ENCODE data around the gene PARP15.

PARP15 gene

DNA sequence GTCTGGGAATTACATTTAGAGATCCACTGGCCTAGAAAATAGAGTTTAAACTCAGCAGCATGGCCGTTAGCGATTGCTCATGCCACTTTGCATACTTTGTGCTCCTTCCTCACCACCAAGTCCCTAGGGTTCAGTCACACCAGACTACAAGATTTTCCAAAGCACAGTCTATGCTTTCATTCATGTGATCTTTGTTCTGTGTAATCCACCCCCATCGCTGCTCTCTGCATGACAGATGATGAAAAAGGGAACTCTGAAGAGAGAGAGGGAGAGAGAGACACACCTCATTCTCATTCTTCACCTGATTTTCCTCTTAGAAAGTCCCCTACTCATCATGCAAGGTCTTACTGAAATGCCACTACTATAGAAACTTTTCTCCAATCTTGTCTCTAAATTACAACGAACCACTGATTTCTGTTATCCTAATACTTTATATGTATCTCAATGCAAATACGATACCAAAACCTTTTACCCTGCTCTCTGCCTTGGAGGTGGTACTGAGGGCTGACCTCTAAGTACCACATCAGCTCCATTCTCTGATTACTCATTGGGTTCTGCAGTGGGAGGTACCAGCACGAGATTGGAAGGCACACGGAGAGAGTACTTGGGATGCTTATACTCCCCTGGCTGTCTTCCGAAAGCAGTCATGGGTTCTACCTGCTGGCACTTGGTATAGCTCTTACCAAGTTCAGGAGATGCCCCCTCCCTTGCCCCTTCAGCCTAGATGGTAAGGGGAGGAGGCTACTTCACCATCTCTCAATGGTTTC, 1.1 kb upstream of the PARP15 start:
- no peak for DNase-seq

DNA sequence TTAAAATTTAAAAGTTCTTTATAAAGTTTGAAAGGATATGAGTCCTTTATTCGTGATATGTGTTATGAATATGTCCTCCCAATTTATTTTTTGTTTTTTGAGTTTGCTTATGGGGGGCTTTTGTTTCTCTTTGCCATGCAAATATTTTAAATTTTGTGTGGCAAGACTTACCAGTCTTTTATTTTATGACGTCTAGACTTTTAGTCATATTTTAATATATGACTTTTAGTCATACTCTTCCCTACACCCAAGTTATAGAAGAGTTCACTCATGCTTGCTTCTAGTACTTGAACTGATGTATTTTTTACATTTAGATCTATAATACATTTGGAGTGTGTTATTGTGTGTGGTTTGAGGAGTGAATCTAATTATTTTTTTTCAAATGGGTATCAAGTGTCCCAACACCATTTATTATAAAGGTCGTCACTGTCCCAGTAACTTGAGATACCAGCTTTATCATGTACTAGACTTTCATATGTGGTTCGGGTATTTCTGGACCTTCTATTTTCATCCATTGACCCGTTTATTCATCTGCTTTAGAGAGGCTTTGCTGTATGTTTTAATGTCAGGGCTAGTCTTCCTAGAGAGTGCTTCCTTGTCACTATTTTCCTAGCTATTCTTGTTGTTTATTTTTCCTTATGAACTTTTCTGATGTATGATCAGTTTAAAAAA, 755 bp downstream of the PARP15 start:
- DNase-seq: no peak

DNA sequence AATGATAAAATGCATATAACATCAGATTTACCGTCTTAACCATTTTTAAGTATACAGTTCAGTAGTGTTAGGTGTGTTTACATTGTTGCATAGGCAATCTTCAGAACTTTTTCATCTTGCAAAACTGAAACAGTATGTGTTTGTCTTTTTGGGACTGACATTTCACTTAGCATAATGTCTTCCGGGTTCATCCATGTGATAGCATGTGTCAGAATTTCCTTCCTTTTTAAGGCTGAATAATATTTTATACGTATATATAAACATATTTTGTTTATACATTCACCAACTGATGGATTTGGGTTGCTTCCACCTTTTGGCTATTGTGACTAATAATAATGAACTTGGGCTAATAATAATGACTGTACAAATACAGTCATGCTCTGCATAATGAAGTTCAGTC, 3.0 kb downstream of the PARP15 start:
- no peak for DNase-seq

DNA sequence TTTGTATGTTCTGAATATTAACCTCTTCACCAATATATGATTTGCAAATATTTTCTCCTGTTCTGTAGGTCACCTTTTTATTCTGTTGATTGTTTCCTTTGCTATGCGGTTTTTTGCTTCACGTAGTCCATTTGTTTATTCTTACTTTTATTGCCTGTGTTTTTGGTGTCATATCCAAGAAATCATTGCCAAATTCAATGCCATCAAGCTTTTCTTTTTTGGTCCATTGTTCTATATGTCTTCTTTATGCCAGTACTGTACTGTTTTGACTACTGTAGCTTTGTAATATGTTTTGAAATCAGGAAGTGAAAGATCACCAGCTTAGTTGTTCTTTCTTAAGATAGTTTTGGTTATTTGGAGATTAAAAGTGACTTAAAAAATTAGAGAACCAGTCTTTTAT, 4.2 kb downstream of the PARP15 start:
- DNase-seq: no peak

DNA sequence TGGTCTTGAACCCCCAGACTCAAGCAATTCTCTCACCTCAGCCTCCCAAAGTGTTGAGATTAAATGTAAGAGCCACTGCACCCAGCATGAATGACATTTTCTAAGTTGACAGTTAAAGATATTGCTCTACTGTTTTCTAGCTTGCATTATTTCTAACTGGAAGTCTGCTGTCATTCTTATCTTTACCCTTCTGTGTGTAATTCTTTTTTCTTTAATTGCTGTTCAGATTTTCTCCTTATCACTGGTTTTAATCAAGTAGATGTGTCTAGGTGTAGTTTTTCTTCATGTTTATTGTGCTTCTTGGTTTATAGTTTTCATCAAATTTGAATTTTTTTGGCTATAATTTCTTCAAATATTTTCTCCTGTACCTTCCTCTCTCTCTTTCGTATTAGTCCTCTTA, 4.9 kb downstream of the PARP15 start:
- DNase-seq: no peak

DNA sequence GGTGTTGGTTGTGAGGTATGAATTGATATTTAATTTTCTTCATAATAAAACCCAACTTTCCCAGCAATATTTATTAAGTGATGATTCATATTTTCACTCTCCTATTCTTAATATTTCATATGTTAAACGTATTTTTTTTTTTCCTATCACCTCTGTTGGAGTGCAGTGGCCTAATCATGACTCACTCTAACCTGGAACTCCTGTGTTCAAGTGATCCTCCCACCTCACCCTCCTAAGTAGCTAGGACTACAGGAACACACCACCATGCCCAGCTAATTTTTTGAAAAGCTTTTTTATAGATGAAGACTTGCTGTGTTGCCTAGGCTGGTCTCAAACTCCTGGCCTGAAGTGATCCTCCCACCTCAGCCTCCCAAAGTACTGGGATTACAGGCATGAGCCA, 8.6 kb downstream of the PARP15 start:
- DNase-seq: no peak

DNA sequence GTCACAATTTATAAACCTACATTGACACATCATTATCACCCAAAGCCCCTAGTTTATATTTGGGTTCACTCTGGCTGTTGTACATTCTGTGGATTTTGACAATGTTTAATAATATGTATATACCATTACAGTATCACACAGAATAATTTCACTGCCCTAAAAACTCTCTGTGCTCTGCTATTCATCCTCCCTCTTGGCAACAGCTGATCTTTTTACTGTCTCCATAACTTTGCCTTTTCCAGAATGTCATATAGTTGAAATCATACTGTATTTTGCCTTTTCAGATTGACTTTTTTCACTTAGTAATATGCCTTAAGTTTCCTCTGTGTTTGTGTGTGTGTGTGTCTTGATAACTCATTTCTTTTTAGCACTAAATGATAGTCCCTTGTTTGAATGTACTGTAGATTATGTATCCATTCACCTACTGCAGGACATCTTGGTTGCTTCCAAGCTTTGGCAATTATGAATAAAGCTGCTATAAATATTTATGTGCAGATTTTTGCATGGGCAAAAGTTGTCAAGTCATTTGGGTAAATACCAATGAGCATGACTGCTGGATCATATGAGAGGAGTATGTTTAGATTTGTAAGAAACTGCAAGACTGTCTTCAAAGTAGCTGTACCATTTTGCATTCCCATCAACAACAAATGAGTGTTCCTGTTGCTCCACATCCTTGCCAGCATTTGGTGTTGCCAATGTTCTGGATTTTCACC, 9.5 kb downstream of the PARP15 start:
- no peak for DNase-seq

DNA sequence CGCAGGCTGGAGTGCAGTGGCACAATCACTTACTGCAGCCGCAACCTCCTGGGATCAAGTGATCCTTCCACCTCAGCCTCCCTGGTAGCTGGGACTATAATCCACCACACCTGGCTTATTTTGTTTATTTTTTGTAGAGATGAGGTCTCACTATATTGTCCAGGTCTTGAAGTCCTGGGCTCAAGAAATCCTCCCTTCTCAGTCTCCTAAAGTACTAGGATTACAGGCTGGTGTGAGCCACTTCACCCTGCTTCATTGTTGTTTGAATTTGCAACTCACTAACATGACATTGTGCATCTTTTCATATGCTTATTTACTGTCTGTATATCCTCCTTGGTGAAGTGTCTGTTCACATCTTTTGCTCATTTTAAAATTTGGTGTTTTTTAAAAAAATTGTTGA, 10.1 kb downstream of the PARP15 start:
- no peak for DNase-seq

DNA sequence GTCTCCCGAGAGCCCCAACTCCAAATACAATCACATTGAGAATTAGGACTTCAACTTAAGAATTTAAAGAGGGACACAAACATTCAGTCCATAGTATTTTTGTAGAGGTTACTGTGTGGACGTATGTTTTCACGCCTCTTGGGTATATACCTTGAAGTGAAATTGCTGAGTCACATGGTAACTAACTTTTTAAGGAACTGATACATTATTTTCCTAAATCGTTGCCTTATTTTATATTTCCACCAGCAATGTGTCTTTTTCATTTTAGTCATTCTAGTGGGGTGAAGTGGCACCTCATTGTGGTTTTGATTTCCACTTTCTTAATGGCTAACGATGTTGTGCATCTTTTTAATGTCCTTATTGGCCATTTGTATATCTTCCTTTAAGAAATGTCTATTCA, 11.8 kb downstream of the PARP15 start:
- no peak for DNase-seq

DNA sequence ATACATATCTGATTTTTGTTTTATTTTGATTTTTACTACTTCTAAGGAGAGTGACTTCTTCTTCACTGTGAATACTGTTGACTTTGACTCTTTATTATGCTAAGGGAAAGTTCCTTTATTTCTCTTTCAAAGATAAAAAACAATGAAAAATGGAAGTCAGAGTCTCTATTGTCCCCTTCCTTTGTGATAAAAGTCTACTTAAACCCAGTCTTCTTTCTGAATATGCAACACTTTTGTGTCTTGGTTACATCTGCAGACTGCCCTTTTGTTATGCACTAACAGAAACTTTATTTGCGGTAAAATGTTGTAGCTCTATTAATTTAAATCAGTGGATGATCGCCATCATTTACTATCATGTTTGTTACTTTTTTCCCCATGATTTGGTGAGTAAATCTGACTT, 13.2 kb downstream of the PARP15 start:
- DNase-seq: no peak

DNA sequence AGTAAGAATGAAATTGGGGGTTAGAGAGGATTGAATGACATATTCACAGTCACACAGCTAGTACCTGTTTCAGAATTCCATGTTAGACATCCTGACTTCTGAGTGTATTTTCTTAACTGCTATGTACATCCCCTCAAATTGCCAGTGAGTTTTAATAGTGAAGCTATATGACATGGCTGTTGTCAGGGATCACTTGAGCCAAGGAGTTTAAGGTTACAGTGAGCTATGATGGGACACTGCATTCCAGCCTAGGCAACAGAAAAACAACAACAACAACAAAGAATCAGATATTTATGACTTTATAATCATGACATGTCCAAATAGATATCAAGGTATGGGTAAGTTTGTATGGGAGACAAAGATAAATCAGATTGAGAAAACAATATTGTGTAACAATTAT, 16.6 kb downstream of the PARP15 start:
- DNase-seq: no peak

DNA sequence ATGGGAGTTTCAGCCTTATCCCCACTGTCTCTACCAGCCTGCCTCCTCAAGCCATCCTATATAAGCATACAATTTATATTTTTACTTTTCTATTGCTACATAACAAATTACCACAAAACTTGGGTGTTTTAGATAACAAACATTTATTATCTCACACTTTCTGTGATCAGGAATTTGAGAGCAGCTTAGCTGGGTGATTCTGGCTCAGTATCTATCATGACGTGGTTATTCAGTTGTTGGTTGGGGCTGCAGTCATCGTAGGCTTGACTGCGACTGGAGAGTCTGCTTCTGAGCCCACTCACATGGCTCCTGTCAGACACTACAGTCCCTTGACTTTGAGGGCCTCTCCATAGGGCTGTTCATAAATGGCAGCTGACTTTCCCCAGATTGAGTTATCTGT, 20.7 kb downstream of the PARP15 start:
- no peak for DNase-seq

DNA sequence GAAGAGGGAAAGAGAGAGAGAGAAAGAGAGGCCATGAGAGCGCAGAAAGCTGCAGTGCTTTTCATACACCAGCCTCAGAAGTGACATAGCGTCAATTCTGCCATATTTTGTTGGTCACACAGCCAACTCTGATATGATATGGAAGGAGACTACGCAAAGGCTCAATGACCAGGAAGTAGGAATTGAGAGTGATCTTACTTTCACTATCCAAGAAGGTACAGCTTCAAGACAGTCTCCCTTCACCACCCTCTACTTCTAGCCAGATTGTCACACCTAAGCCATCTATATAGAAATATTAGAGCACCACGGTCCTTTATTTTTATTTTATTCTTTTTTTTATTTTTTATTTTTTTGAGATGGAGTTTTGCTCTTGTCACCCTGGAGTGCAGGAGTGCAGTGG, 21.1 kb downstream of the PARP15 start:
- DNase-seq: no peak

DNA sequence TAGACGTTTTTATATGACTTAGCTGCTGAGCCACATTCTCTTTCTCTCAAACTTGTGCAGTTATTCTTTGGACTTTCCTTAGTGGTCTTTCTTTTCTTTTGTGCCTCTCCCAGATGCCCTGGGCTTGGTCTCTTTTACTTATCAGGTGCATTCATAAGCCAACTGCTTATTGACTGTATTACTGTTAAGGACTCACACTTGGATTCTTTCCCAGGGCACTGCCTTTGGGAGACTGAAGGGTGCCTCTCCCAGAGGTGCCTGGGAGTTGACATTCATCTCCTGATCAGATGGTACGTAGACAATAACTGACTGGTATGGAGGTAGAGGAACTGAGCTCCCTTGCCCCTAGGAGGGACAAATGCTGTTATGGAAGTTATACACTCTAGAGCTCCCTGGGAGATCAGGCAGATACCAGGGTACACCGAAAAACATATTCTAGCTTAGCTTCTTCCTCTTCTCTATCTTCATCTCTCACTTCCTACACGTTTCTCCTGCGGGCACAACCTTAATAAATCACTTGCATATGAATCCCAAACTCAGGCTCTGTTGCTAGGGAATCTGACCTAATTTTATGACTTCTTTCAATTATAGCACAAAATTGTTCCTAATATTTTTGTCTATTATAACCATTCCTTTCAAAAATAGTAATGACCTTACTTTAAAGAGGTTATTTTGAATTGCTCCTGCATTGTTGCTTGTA, 24.7 kb downstream of the PARP15 start:
- DNase-seq: no peak

DNA sequence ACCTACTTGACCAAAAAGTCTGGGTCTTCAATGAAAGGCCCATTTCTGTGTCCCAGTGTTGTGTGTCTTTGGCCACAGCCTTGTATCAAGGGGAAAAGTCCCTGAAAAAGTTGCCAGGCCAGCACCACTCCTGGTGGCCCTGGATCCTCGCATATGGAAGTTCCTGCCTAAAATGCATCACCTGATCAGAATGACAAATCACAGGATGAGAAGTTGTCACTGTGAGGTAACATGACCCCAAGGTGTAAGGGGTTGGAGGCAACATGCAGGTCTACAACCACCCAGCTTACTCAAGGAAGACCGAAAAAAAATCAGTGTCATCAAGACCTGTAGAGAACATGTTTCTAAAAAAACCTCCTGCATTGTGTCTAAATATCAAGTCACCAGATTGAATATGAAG, 25.6 kb downstream of the PARP15 start:
- DNase-seq: no peak

DNA sequence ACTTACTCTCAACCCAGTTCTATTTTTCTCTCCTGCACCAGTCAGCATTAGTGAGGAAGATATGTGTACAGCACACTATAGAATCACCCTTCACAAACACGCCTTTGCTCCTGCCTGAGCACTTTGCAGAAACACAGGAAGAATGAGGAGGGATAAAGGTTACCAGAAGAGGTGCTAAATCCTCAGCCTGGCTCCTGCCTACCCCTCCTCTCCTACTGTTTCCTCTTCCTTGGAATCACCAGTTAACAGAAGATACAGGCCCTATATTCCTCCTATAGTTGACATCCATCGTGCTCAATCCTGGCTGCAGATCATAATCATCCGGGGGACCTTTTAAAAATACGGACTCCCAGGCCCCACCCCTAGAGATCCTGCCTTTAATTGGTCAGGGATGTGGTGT, 28.9 kb downstream of the PARP15 start:
- no peak for DNase-seq

DNA sequence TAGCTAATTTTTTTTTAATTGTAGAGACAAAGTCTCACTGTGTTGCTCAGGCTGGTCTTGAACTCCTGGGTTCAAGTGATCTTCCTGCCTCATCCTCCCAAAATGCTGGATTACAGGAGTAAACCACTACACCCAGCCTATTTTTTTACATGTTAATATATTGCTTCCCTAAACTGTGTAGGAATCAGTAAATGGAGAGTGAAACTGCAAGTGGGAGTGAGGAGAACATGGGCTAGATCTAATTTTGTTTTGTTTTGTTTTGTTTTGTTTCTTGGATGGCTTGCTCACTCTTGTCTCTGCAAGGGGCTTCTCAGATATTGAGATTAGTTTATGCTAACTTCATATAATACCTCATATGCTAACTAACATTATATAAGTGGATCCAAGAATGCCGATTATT, 31.5 kb downstream of the PARP15 start:
- DNase-seq: no peak

DNA sequence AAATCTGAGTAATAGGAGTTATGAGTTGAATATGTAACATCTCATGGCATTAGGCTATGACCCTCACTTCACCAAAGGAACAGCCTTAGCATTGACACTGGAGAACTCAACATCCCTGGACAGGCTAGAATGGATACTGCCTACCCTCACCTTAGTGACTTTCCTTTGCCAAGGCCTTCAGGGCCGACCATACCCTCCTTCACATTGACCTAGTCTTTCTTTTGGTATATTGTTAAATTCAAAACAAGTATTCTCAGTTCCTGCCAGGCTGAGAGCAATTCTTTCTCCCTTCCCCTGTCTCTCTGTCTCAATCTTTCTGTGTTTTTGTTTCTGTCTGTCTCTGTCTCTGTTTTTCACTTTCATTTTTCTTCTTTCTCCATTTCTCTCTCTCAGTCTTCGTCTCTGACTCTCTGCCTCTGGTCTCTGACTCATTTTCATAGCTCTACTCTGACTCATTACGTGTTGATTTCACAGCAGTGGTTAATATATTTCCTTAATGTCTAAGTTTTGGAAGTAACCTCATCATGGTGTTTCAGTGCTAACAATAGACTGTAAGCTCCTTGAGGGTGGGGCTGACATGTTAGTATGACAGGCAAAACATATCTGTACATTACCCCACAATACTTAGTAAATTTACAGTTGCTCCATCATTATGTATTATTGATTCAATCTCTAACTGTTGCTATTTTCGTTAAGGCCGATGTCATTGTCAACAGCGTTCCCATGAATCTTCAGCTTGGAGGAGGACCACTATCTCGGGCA, 32.5 kb downstream of the PARP15 start:
- DNase-seq: no peak

DNA sequence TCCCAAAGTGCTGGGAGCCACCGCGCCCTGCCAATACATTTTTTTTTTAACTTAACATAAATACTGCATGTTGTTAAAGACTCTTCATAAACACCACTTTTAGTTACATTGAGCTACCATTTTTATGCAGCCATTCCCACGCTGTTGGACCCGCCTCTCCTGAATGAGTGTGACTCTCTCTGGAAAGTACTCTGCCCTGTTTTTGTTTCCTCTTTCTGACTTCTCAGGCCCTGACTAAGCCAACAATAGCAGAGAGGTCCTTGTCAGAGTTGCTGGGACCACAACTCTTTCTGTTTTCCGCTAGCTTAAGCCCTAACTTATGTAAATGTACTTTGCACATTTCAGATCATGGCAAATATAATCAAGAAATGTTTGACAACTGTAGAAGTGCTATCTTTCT, 35.2 kb downstream of the PARP15 start:
- DNase-seq: no peak

DNA sequence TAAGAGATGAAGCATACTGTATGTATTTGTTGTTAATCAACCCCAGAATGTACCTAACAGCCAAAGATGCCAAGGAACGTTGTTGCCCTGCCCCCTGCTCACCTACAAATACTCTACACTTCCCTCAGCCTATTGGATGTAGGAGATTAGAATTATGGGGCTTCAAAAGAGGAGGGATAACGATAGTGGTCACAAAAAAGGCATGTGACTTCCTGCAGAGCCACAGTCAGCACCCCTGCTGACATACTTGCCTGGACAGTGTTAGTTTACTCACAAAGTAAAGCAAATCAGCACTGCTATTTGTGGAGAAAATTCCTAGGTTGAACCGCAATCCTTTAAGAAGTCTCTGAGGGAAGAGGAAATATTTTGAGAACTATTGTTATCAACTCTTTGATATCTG, 37.9 kb downstream of the PARP15 start:
- DNase-seq: no peak

DNA sequence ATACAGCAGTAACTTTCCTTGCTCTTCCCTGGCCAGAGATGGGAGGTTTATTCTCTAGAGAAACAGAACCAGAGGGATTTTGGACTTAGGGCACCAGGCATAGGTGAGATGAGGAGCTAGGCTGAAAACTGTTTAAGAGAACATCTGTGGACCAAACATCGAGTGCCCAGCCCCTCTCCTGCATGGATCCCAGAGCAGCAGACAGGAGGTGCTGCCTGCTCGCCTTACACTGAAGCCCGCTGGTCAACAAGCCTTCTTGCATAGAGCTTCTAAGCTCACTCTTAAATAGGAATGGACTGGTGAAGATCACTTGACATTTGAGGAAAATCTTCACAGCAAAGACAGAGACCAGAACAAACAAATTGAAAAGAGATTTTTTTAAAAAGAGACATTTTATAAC, 41.2 kb downstream of the PARP15 start:
- DNase-seq: no peak

DNA sequence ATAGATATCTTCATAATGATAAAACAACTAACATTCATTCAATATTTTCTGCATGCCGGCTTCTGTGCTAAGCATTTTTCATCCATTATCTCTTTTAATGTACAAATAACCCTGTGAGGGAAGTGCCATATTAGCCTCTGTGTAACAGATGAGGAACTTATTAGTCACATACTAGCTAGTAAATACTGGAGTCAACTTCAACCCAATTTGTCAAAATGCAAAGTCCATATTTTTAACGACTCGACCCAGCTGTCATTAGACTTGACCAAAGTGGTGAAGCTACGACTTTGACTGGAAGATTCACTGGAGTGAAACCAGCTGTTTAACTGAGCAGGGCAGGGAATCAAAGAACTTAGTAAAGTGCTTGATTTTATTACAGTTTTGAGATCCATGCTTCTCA, 41.6 kb downstream of the PARP15 start:
- DNase-seq: no peak

DNA sequence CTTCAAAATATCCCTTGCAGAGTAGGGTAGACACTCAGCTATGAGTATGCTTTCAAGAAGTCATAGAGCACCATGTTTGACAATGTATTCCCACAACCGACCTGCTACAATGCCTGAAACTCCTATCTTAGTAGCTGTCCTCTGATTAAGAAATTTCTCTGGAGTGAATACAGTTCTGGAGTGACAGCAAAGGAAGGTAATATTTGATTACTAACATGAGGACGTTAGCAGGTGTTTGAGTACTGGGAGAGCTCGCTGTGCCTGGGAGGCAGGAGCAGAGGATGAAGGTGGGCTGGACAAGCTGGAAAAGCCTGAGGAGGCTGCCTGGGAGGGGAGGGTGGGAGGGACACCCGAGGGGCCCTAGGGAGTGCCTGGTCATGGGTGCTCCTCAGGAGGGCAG, 42.9 kb downstream of the PARP15 start:
- DNase-seq: no peak
